ENCODE data around the gene SSB.
A peak's percentile ranks its signal among the peaks of the same experiment; 100 is the strongest.
"Not testable (repeated sequence)": the region's sequence is repeated elsewhere in the genome, so short reads cannot be mapped to it uniquely, and the experiment has no call there.

The SSB gene

DNA sequence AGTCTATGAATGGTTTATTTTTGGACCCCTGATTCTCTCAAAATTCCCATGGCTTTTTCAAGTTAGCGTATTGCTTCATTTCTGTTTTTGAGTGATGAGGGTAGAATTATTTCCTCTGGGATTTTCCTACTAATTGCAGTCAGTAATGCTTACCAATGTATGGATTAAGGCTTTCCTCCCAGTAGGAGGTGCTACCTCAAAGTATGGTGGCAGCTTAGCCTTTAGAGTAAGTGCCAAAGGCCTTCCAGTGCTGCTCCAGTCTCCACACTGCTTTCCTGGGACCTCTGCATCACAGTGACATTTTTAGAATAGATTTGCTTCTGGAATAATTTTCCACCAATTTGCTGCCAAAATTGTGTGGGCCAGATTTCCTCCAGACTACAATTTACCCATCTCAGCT, 16.2 kb upstream of the SSB start:
- 100% methylated on average over 1 of the region's 1 CpG for WGBS
- H3K4me3 ChIP-seq (ENCODE audit: low read length) = no peak overlapping the region

DNA sequence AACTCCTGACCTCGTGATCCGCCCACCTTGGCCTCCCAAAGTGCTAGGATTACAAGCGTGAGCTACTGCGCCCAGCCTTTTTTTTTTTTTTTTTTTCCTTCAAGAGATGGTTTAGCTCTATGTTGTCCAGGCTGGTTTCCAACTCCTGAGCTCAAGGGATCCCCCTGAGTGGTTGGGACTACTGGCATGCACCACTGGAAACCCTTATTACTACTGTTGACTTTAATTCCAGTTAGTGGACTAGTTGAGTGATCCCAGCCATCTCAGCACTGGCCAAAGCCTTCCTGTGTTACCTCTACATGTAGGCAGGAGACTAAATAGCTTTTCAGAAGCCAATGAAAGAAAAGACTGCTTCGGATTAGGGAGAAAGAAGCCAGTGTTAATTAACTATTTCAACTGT, 8.1 kb upstream of the SSB start:
- no peak overlapping the region for H3K27ac ChIP-seq (ENCODE audit: low read depth, low read length)
- H3K9ac ChIP-seq (ENCODE audit: low read depth, low read length) = no peak overlapping the region
- H3K36me3 ChIP-seq (ENCODE audit: insufficient read depth, low read length) = no peaks in the 10 kb centered on the region
- H3K4me1 ChIP-seq (ENCODE audit: insufficient read depth, low read length) = peaks cover 12% of the 10 kb centered on the region
- no peaks in the 10 kb centered on the region for H3K9me3 ChIP-seq (ENCODE audit: insufficient read depth, low read depth, low read length)
- no peak overlapping the region for H3K4me3 ChIP-seq (ENCODE audit: low read length)
- H3K27me3 ChIP-seq (ENCODE audit: insufficient read depth, low read length) = no peaks in the 10 kb centered on the region
- 90% methylated on average over 5 of the region's 5 CpGs for WGBS

More for the DNA sequence above, 16.2 kb upstream of the SSB start:
- no peak overlapping the region for H3K9ac ChIP-seq (ENCODE audit: low read depth, low read length)
- no peaks in the 10 kb centered on the region for H3K27me3 ChIP-seq (ENCODE audit: insufficient read depth, low read length)
- H3K36me3 ChIP-seq (ENCODE audit: insufficient read depth, low read length) = no peaks in the 10 kb centered on the region
- no peaks in the 10 kb centered on the region for H3K9me3 ChIP-seq (ENCODE audit: insufficient read depth, low read depth, low read length)
- no peaks in the 10 kb centered on the region for H3K4me1 ChIP-seq (ENCODE audit: insufficient read depth, low read length)
- H3K27ac ChIP-seq (ENCODE audit: low read depth, low read length) = no peak overlapping the region

DNA sequence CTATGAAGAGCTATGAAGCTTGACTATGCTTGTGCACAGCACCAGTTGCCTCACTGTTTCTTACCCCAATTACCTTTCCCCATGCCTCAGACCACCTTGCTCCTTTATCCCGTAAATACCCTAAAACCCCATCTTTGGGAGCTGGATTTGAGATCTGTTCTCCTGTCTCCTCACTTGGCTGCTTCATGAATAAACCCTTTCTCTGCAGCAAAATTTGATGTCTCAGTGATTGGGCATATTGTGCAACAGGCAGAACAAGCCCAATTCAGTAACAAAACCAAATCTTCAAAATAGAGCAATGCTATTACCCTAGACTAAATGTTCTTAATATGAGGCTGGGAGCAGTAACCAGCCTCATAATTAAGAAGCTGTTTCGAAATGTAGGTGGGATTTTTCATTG, 3.5 kb upstream of the SSB start:
- Histone ChIP-seq H3K4me1 (ENCODE audit: insufficient read depth, low read length) (peaks cover 16% of the 10 kb centered on the region), H3K4me3 (ENCODE audit: low read length) (no peak overlapping the region), H3K9ac (ENCODE audit: low read depth, low read length) (no peak overlapping the region), H3K36me3 (ENCODE audit: insufficient read depth, low read length) (no peaks in the 10 kb centered on the region), H3K9me3 (ENCODE audit: insufficient read depth, low read depth, low read length) (no peaks in the 10 kb centered on the region), H3K27me3 (ENCODE audit: insufficient read depth, low read length) (no peaks in the 10 kb centered on the region), H3K27ac (ENCODE audit: low read depth, low read length) (no peak overlapping the region)
- WGBS = 68% methylated on average over 2 of the region's 2 CpGs

DNA sequence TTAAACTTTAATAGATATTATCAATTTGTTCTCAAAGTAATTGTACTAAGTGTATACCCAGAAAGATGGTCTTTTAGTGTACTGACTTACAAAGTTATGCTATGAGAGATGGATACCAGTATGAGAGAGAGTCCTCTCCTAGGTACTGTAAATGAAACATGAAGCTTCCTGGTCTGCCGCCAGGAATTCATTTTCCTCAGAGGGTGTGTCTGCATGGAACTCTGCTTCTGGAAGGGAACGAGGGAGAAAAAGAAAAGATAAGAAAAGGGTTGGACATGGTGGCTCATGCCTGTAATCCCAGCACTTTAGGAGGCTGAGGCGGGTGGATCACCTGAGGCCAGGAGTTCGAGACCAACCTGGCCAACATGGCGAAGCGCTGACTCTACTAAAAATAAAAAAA, 2.2 kb upstream of the SSB start:
- Histone ChIP-seq H3K27me3 (ENCODE audit: insufficient read depth, low read length) (no peaks in the 10 kb centered on the region), H3K36me3 (ENCODE audit: insufficient read depth, low read length) (peaks cover 10% of the 10 kb centered on the region), H3K27ac (ENCODE audit: low read depth, low read length) (no peak overlapping the region), H3K4me1 (ENCODE audit: insufficient read depth, low read length) (peaks cover 16% of the 10 kb centered on the region), H3K9me3 (ENCODE audit: insufficient read depth, low read depth, low read length) (no peaks in the 10 kb centered on the region), H3K4me3 (ENCODE audit: low read length) (no peak overlapping the region), H3K9ac (ENCODE audit: low read depth, low read length) (no peak overlapping the region)
- WGBS = 95% methylated on average over 6 of the region's 6 CpGs

DNA sequence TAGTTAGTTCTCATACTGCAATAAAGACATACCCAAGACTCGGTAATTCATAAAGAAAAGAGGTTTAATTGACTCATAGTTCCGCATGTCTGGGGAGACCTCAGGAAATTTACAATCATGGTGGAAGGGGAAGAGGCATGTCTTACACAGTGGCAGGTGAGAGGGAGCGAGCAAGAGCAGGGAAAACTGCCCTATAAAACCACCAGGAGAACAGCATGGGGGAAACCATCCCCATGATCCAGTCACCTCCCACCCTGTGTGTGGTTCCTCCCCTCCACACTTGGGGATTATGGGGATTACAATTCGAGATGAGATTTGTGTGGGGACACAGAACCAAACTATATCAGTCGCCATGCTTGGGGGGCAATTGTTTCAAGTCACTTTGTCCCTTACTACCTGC, 1.1 kb upstream of the SSB start:
- H3K4me1 ChIP-seq (ENCODE audit: insufficient read depth, low read length) = peaks cover 16% of the 10 kb centered on the region
- peak overlapping the region; percentile 95; the same call in 1 of the 2 replicates for H3K4me3 ChIP-seq (ENCODE audit: low read length)
- H3K9me3 ChIP-seq (ENCODE audit: insufficient read depth, low read depth, low read length) = no peaks in the 10 kb centered on the region
- no peak overlapping the region for H3K27ac ChIP-seq (ENCODE audit: low read depth, low read length)
- WGBS = 76% methylated on average over 4 of the region's 5 CpGs
- H3K9ac ChIP-seq (ENCODE audit: low read depth, low read length) = no peak overlapping the region
- H3K36me3 ChIP-seq (ENCODE audit: insufficient read depth, low read length) = peaks cover 22% of the 10 kb centered on the region
- no peaks in the 10 kb centered on the region for H3K27me3 ChIP-seq (ENCODE audit: insufficient read depth, low read length)

DNA sequence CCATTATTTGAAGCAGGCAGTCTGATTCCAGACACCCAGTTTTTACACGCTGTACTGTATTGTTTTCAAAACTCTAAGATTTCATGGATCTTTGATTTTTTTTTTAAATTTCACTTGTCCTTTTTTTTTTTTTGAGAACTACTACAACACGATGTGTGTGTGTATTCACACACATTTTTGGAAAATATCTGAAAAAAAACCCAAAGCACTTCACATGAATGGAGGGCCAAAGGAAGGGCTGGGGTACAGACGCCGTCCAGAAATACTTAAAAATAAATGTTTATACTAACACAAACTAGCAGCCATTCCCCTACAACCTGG, 314 bp upstream of the SSB start:
- Histone ChIP-seq H3K9me3 (ENCODE audit: insufficient read depth, low read depth, low read length) (no peaks in the 10 kb centered on the region), H3K36me3 (ENCODE audit: insufficient read depth, low read length) (peaks cover 30% of the 10 kb centered on the region), H3K4me1 (ENCODE audit: insufficient read depth, low read length) (peaks cover 16% of the 10 kb centered on the region), H3K4me3 (ENCODE audit: low read length) (peak overlapping the region; percentile 95), H3K27ac (ENCODE audit: low read depth, low read length) (peak overlapping the region; percentile 94), H3K9ac (ENCODE audit: low read depth, low read length) (0 out of 2 replicates have a peak overlapping the region, but pooled peaks have one; percentile 26), H3K27me3 (ENCODE audit: insufficient read depth, low read length) (no peaks in the 10 kb centered on the region)
- WGBS = 15% methylated on average over 3 of the region's 4 CpGs

DNA sequence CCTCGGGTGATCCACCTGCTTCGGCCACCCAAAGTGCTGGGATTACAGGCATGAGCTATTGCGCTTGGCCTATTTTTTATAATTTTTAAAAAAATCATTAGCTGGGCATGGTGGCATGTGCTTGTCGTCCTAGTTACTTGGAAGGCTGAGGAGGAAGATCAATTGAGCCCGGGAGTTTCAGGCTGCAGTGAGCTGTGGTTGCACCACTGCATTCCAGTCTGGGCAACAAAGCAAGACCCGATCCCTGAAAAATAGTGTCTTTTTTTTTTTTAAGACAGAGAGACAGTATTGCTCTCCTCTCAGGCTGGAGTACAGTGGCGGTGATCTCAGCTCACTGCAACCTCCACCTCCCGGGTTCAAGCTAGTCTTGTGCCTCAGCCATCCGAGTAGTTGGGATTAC, 4.8 kb downstream of the SSB start:
- Histone ChIP-seq H3K9me3 (ENCODE audit: insufficient read depth, low read depth, low read length) (no peaks in the 10 kb centered on the region), H3K36me3 (ENCODE audit: insufficient read depth, low read length) (peaks cover 79% of the 10 kb centered on the region), H3K9ac (ENCODE audit: low read depth, low read length) (no peak overlapping the region), H3K4me1 (ENCODE audit: insufficient read depth, low read length) (peaks cover 4% of the 10 kb centered on the region), H3K27ac (ENCODE audit: low read depth, low read length) (no peak overlapping the region), H3K4me3 (ENCODE audit: low read length) (no peak overlapping the region), H3K27me3 (ENCODE audit: insufficient read depth, low read length) (no peaks in the 10 kb centered on the region)
- WGBS = 94% methylated on average over 9 of the region's 9 CpGs

DNA sequence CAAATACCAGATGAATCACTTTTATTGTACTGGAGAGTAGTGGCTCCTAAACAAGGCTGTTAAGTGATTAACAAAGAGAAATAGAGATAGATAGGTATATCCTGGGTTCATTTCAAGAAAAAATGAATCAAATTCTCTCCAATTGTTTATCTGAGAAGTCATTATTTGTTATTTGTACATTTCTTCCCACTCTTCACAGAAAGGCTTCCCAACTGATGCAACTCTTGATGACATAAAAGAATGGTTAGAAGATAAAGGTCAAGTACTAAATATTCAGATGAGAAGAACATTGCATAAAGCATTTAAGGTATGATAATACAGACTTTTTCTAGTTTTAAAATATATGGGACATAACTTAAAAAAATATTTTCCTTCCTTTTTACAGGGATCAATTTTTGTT, 7.9 kb downstream of the SSB start:
- H3K36me3 ChIP-seq (ENCODE audit: insufficient read depth, low read length) = peaks cover 97% of the 10 kb centered on the region
- H3K4me1 ChIP-seq (ENCODE audit: insufficient read depth, low read length) = peaks cover 6% of the 10 kb centered on the region; the same call in 1 of the 2 replicates
- no peak overlapping the region for H3K27ac ChIP-seq (ENCODE audit: low read depth, low read length)
- no peak overlapping the region for H3K9ac ChIP-seq (ENCODE audit: low read depth, low read length)
- no peaks in the 10 kb centered on the region for H3K9me3 ChIP-seq (ENCODE audit: insufficient read depth, low read depth, low read length)
- no peaks in the 10 kb centered on the region for H3K27me3 ChIP-seq (ENCODE audit: insufficient read depth, low read length)
- H3K4me3 ChIP-seq (ENCODE audit: low read length) = no peak overlapping the region

DNA sequence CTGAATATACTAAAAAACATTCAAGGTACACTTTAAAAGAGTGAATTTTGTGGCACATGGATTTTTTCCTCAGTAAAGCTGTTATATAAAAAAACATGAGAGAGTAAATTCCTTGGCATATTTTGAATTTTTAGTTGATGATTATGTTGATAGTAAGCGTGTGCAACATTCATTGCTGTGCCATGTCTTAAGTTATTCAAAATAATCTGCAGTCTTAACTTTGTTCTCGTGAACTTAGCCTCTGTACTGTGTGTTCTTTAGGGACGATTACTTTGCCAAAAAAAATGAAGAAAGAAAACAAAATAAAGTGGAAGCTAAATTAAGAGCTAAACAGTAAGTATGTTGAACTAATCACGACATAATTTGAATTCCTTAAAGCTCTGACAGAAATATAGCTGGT, 9.6 kb downstream of the SSB start:
- 97% methylated on average over 4 of the region's 4 CpGs for WGBS
- Histone ChIP-seq H3K27ac (ENCODE audit: low read depth, low read length) (no peak overlapping the region), H3K4me3 (ENCODE audit: low read length) (no peak overlapping the region), H3K9ac (ENCODE audit: low read depth, low read length) (no peak overlapping the region), H3K27me3 (ENCODE audit: insufficient read depth, low read length) (no peaks in the 10 kb centered on the region), H3K36me3 (ENCODE audit: insufficient read depth, low read length) (peaks cover 96% of the 10 kb centered on the region), H3K9me3 (ENCODE audit: insufficient read depth, low read depth, low read length) (no peaks in the 10 kb centered on the region; the same call in 1 of the 2 replicates), H3K4me1 (ENCODE audit: insufficient read depth, low read length) (peaks cover 6% of the 10 kb centered on the region; the same call in 1 of the 2 replicates)

DNA sequence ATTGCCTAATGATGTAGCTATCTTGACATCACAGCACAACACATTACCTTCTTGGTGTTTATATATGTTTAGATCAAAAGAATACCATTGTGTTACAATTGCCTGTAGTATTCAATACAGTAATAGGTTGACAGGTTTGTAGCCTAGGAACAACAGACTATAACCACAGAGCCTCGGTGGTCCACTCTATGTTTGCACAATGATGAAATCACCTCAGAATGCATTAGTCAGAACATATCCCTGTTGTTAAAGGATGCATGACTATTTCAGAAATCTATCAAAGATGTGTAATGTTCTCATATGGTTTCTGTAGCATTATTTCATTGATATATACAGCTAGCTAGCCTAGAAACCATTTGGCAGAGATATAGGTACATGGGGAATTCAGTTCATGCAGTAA, 17.2 kb downstream of the SSB start:
- Histone ChIP-seq H3K27me3 (ENCODE audit: insufficient read depth, low read length) (no peaks in the 10 kb centered on the region), H3K4me1 (ENCODE audit: insufficient read depth, low read length) (peaks cover 6% of the 10 kb centered on the region; the same call in 1 of the 2 replicates), H3K9me3 (ENCODE audit: insufficient read depth, low read depth, low read length) (no peaks in the 10 kb centered on the region; the same call in 1 of the 2 replicates), H3K27ac (ENCODE audit: low read depth, low read length) (no peak overlapping the region), H3K9ac (ENCODE audit: low read depth, low read length) (no peak overlapping the region), H3K4me3 (ENCODE audit: low read length) (no peak overlapping the region), H3K36me3 (ENCODE audit: insufficient read depth, low read length) (peaks cover 82% of the 10 kb centered on the region)
- WGBS = 93% methylated on average over 1 of the region's 1 CpG

DNA sequence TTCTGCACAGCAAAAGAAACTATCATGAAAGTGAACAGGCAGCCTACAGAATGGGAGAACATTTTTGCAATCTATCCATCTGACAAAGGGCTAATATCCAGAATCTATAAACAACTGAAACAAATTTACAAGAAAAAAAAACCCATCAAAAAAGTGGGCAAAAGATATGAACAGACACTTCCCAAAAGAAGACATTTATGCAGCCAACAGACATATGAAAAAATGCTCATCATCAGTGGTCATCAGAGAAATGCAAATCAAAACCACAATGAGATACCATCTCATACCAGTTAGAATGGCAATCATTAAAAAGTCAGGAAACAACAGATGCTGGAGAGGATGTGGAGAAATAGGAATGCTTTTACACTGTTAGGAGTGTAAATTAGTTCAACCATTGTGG, 18.3 kb downstream of the SSB start:
- H3K27me3 ChIP-seq (ENCODE audit: insufficient read depth, low read length); H3K9me3 ChIP-seq (ENCODE audit: insufficient read depth, low read depth, low read length); H3K27ac ChIP-seq (ENCODE audit: low read depth, low read length); H3K4me3 ChIP-seq (ENCODE audit: low read length); H3K4me1 ChIP-seq (ENCODE audit: insufficient read depth, low read length); H3K9ac ChIP-seq (ENCODE audit: low read depth, low read length): not testable (repeated sequence)
- H3K36me3 ChIP-seq (ENCODE audit: insufficient read depth, low read length) = peaks cover 79% of the 10 kb centered on the region

DNA sequence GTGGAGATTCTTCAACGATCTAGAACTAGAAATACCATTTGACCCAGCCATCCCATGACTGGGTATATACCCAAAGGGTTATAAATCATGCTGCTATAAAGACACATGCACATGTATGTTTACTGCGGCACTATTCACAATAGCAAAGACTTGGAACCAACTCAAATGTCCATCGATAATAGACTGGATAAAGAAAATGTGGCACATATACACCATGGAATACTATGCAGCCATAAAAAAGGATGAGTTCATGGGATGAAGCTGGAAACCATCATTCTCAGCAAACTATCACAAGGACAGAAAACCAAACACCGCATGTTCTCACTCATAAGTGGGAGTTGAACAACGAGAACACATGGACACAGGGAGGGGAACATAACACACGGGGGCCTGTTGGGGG, 18.7 kb downstream of the SSB start:
- WGBS = over 99% methylated on average over 5 of the region's 6 CpGs
- not testable (repeated sequence) for H3K27me3 ChIP-seq (ENCODE audit: insufficient read depth, low read length); H3K4me1 ChIP-seq (ENCODE audit: insufficient read depth, low read length); H3K9me3 ChIP-seq (ENCODE audit: insufficient read depth, low read depth, low read length); H3K9ac ChIP-seq (ENCODE audit: low read depth, low read length); H3K4me3 ChIP-seq (ENCODE audit: low read length); H3K27ac ChIP-seq (ENCODE audit: low read depth, low read length)
- H3K36me3 ChIP-seq (ENCODE audit: insufficient read depth, low read length) = peaks cover 76% of the 10 kb centered on the region
